CD4-positive, alpha-beta T cell treated with Interferon alpha-2 for 1 hour (primary cell): ENCODE data around the gene CLEC4E.
A peak's percentile ranks its signal among the peaks of the same experiment; 100 is the strongest.
"Not testable (repeated sequence)": the region's sequence is repeated elsewhere in the genome, so short reads cannot be mapped to it uniquely, and the experiment has no call there.

Experiments used
- DNase-seq, 2 donors: peaks; one replicate each; pipeline ENCODE4 v3.0.0-alpha.2; 2020 to 2022

Gene CLEC4E

DNA sequence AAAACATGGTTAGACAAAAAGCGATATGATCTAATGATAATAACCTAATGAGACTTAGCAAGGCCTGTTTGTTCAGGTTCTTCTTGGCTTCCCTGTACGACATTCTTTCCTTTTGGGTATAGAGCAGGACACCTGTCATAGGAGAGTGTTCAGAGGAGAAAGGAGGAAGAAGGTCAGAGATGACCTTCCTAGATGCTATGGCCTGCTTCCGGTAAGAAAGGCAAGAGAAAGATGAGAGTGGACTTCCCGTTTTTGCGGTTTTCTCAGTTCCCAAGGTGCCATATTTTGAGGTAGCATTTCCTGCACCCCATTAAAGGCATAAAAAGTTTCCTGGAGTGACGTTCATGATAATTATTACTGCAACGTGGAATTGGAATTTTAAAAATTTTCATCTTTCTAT, 8.7 kb downstream of the CLEC4E start:
- no peak for DNase-seq

DNA sequence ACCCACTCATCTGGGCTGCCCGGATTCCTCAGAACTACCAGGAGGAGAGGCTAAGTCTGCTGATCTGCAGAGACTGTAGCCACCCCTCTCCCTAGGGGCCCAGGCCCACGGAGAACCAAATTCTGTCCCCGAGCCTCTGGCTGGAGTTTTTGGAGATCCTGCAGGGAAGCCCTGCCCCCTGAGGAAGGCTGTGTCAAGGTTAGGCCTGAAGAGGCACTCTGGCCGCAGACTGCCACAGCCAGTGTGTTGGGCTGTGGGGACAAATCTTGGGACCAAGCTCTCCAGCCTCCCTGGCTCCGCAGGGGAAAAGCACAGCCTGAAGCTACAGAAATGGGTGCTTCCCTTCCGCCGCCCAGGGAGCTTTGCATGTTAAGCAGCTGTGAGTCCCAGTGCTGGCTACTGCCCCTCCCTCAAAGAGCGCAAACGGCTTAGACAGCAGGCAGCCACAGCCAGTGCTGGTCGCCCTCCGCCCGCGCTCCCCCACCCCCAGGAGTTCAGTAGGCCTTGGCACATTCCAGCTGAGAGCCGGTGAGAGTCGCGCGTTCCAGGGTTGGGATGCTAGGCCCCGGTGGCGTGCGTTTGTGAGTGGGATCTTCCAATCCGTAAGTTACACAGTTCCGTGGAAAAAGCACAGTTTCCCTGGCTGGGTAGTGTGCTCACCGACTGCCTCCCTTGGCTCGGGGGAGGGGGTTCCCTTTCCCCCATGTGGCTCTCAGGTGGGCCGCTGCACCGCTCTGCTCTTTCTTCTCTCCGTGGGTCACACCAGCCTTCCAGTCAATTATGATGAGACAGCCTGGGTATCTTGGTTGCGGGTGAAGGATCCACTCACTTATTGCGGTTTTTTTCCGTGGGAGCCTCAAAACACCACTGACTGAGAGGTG, 13.2 kb downstream of the CLEC4E start:
- no peak for DNase-seq

DNA sequence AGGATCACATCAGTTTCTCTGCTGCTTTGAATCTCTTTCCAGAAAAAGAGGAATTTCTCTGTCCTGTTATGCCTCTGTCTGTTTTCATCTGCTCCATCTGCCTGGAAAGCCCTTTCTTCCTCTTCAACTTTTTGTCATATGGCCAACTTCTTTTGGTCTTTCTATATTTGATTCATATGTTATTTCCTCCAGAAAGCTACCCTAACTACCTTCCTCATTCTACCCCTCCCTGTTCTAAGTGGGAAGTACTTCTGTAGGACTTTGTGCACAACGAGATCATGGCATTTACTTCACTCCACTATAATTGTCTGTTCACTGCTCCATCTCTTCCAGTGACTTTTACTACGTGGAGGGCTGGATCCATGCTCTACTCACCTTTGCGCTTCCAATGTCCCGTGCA, 21.5 kb downstream of the CLEC4E start:
- no peak for DNase-seq

DNA sequence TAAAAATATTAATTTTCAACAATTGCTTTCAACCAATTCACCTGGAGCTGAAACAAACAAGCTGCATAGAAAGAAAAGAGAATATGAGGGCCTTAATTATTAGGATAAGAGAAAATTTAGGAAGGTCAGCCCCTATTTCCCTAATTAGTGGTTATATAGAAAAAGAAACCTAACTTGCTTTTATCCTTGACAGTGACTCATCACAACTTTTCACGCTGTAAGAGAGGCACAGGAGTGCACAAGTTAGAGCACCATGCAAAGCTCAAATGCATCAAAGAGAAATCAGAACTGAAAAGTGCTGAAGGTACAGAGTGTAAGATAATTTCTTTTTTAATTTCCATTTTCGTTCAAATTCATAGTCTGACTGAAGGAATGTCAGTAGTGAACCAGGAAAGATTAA, 22.7 kb downstream of the CLEC4E start:
- DNase-seq = no peak

DNA sequence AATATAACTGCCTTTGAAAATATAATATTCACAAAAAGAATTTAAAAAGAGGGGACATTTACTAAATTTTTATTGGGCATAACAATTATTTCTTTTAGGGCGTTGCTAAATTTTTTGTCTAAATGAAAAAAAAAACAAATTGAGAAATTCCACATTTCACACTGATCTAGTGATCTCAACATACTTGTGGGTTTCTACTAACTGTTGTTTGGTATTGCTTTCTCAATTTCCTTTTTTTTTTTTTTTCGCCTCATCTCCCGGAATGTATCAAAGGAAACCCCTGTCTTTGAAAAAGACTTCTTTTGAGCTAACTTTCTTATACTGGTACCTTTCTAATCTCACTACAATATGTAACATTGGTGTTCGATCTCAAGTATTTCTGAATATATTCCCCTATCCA, 27.4 kb downstream of the CLEC4E start, which contains the start of gene CLEC4D:
Gene CLEC4D, plus strand, starts transcription at position 248 of the 400 bp plus-strand sequence. CDS start 230 bp downstream, outside the sequence.
- no peak for DNase-seq

DNA sequence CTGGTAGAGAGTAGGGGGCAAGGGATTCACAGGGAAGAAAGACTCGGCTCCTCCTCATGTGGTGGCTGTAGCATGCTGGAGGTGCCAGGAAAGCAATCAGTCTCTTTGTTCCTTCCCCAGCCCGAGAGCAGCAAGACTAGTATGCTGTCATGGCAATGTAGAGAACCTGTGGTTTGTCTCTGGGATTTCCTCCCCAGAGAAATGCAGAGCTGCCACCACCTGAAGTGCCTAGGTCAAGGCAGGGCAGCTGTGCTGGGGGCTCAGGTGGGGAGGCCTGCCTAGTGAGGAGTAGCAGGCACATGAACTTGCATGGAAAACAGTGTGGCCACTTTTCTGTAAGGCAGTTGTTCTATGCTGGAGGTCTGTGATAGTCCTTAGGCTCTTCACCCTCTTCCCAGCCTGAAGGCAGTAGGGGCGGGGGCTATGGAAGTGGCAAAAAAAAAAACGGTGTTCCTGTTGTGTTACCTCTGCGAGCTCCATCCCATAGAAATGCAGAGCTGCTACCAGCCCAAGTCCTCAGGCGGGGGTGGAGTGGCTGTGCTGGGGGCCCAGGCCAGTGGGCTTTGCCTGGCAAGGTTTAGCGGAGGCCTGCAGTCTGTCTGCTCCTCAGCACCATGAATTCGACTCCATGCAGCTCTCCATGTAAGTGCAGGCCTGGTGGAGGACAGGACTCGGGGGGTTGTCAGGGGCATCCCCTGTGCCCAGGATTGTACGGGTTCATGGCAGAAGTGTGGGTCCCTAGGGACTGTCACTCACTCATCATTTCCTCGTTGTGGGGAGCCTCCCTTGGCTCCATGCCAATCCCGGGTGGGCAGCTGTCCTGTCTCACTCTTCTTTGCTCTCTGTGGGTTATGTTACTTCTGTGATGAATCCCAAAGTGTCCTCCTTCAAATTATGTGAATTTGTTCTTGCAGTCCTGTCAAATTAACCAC, 31.5 kb downstream of the CLEC4E start:
- no peak for DNase-seq

DNA sequence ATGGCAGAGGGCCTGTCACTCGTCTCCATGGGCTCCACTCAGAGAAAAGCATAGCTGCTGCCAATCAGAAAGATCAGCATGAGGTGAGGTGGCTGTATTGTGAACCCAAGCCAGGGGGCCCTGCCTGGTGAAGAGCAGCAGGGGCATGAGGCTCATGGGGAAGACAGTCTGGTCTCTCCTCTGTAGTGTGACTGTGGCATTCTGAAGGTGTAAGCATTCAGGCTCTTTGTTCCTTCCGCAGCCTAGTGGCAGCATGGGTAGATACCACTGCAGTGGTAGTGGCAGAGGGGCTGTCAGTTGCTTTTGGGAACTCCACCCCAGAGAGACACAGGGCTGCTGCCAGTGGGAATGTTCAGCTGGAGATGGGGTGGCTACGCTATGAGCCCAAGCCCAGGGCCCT, 32.5 kb downstream of the CLEC4E start:
- DNase-seq = no peak

DNA sequence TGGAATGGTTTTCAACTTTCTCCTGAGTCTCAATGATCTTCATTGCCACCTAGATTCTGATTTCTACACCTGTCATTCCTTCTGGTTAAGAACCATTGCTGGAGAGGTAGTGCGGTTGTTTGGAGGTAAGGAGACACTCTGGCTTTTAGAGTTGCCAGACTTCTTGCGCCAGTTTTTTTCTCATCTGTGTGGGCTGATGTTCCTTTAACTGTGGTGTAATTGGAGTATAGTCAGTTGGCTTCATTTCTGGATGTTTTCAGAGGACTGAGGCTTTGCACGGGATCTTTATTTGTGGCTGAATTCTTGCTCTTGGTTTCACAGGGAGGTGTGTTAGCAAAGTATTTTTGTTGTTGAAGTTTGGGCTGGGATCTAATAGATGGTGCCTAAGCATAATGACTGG, 33.1 kb downstream of the CLEC4E start:
- DNase-seq = no peak

DNA sequence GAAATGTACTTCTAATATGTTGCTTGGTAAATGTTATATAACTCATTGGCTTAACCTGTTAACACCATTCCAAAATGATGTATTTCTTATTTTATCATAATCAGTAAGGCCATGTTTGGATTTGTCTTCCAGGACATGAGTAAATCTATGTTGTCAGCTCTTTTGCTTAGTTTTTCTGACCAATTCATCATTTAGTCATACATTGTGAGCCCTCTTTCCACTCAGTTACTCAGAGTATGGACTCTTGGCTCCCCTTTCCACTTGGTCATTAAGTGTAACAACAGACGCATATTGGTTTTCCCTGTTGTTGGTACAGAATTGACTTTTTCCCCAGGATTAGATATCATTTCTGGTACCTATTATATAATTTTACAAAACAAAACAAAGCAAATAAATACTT, 36.4 kb downstream of the CLEC4E start:
- no peak for DNase-seq

DNA sequence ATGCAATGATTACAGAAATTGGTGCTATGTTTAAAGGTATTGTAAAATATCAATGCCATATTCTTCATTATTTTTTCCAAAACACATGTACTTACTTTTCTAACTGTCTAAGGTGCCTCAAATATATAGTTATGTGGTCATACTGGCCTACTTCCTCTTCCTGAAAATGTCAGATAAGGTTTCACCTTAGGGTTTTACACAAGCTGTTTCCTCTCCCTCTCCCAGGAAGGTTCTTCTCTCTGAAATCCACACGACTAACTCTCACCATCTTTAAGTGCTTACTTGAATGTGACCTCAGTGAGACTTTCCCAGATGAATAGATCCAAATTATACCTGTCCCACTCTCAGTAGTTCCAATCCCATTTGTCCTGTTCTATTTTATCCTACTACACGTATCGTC, 39.0 kb downstream of the CLEC4E start:
- peak in 1 of 2 donors; percentile 10 for DNase-seq

DNA sequence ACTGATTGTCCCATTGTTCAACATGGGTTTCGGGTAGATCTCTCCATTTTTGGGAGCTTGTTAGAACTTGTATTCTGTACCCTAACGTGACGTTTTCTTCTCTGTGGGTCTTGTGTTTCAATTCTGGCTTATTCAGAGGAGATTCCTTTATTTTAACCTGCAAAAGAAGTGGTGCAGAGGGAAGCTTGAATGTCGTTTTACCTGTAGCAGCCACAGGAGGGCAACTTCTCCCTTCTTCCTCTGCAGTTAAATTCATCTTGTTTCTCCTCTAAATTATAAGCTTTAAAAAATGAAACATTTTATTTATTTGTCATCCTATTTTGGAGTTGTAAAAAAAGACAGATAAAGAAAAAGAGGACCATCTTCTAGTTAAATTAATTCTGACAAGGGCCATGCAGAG, 41.1 kb downstream of the CLEC4E start:
- no peak for DNase-seq

DNA sequence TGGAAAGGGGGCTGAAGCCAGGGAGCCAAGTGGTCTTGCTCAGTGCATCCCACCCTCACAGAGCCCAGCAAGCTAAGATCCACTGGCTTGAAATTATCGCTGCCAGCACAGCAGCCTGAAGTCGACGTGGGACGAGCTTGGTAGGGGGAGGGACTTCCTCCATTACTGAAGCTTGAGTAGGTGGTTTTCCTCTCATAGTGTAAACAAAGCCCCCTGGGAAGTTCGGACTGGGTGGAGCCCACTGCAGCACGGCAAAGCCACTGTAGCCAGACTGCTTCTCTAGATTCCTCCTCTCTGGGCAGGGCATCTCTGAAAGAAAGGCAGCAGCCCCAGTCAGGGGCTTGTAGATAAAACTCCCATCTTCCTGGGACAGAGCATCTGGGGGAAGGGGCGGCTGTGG, 44.6 kb downstream of the CLEC4E start:
- DNase-seq = not testable (repeated sequence)

DNA sequence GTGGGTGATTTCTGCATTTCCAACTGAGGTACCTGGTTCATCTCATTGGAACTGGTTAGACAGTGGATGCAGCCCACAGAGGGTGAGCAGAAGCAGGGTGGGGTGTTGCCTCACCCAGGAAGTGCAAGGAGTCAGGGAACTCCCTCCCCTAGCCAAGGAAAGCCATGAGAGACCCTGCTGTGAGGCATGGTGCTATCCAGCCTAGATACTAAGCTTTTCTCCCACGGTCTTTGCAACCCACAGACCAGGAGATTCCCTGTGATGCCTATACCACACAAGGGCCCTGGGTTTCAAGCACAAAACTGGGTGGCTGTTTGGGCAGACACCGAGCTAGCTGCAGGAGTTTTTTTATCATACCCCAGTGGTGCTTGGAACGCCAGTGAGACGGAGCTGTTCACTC, 45.0 kb downstream of the CLEC4E start:
- not testable (repeated sequence) for DNase-seq

DNA sequence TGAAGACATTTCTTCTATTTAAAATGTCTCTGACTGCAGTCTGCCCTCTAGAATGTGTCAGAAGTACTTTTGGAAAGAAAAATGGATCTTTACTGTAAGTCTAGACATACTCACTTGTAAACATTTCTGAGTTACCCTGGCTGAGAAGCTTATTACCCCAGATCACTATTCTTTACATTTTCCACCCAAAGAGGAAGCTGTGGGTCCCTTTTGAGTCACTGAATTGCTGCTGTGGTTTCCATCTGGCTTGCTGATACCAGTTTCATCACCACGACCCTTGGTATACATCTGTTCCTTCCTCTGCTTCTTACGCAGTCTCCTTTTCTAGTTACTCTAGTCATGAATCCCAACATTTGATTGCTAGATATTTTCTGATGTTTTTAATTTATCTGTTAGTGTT, 47.6 kb downstream of the CLEC4E start:
- DNase-seq = peak; percentile 46 to 60

DNA sequence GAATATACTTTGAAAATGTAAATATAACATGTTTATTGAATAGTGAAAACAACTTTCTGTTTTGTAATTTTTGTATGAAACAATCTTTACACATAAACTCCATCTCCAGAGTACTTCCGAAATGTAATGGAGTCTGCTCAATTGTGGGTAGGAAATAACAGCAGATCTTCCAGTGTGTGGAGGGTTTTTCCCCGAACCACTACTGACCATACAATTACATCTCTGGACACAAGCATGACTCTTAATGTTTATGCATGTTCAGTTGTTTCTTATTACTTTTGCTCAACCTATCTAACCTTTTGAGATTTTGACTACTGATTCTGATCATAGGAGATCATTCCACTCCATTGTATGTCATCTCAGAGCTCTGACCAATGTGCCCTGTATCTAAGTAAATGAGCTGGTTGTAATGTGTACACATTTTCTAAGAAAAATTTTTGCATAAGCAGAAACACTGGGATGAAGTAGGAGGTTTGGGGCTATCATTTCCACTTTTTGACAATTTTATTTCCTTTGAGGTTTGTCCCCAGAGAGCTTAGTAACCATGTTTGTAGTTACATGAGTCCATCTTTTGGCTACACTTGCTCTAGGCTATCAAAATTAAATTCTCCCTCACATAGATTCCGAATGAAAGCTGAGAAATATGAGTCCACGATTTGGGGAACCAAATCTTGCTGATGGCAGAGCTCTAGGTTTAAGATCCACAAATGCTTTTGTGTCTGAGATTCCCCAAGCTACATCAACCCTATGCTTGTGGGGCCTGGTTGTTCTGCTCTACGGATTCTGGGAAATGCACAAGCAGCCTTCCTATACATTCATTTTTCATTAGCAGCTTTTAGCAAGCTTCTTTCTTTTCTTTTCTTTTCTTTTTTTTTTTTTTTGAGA, 48.8 kb downstream of the CLEC4E start:
- no peak for DNase-seq
